Osteocyte (in vitro differentiated cells): ENCODE measurements around the gene IFT172. TPM values are rescaled to one million over a fixed set of nuclear protein-coding genes. Genes with fewer than 3 reads are reported as not detected.

Experiments
- DNase-seq: peaks from one replicate; pipeline ENCODE4 v3.0.0; 2021; ENCODE audit warnings: mixed read lengths; ENCODE audit not compliant: unreplicated experiment; ENCODE audit errors: extremely low spot score
- H3K27ac Mint-ChIP-seq: one replicate; pipeline ENCODE4 v1.8.0; 2021; ENCODE audit warnings: mild to moderate bottlenecking, mixed read lengths; ENCODE audit not compliant: unreplicated experiment
- H3K27me3 Mint-ChIP-seq: one replicate; pipeline ENCODE4 v1.8.0; 2021; ENCODE audit warnings: mixed read lengths; ENCODE audit not compliant: unreplicated experiment
- H3K36me3 Mint-ChIP-seq: one replicate; pipeline ENCODE4 v1.8.0; 2021; ENCODE audit warnings: mixed read lengths; ENCODE audit not compliant: unreplicated experiment
- H3K4me1 Mint-ChIP-seq: one replicate; pipeline ENCODE4 v1.8.0; 2021; ENCODE audit warnings: mixed read lengths; ENCODE audit not compliant: unreplicated experiment
- H3K4me3 Mint-ChIP-seq: one replicate; pipeline ENCODE4 v1.8.0; 2021; ENCODE audit warnings: mild to moderate bottlenecking, moderate library complexity, mixed read lengths; ENCODE audit not compliant: unreplicated experiment
- H3K9me3 Mint-ChIP-seq: one replicate; pipeline ENCODE4 v1.8.0; 2021; ENCODE audit warnings: mixed read lengths; ENCODE audit not compliant: unreplicated experiment
- total RNA-seq: library from RNA; stranded (reverse); gene quantifications from 2 replicates; pipeline ENCODE4 v1.2.1, GENCODE V29; 2021
- TF ChIP-seq, protein P1 (sequence below): fragments of 200-600 bp; sonication (generic); IDR thresholded peaks from 2 replicates; pipeline ENCODE4 v1.5.0; 2021; ENCODE audit warnings: antibody characterized with exemption, mild to moderate bottlenecking, moderate library complexity

Gene IFT172
- total RNA-seq, 1 donor from 2014 or later = 42.5 TPM

DNA sequence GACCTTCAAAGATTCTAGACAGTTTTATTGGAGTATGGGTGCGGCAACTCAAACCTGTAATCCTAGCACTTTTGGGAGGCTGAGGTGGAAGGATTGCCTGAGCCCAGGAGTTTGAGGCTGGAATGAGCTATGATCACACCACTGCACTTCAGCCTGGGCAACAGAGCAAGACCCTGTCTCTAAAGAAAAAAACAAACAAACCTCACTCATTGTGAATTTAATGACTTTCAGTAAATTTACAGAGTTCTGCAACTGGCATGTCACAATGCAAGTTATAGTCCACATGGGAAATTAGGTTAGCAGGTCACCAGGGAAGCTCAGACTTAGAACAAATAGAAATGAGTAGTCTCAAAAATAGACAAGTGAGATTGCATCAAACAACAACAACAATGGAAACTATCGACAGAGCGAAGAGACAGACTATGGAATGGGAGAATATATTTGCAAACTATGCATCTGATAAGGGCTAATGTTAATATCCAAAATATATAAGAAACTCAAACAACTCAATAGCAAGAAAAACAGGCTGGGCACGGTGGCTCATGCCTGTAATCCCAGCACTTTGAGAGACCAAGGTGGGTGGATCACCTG lies 67.8 kb downstream of the IFT172 start:
- Mint-ChIP-seq H3K4me3 (no peak overlapping the region), H3K4me1 (no peaks in the 10 kb centered on the region), H3K27me3 (peaks cover 2% of the 10 kb centered on the region), H3K36me3 (no peaks in the 10 kb centered on the region), H3K27ac (no peak overlapping the region), H3K9me3 (no peaks in the 10 kb centered on the region)
- no peak for DNase-seq
- TF ChIP-seq, protein P1, sequence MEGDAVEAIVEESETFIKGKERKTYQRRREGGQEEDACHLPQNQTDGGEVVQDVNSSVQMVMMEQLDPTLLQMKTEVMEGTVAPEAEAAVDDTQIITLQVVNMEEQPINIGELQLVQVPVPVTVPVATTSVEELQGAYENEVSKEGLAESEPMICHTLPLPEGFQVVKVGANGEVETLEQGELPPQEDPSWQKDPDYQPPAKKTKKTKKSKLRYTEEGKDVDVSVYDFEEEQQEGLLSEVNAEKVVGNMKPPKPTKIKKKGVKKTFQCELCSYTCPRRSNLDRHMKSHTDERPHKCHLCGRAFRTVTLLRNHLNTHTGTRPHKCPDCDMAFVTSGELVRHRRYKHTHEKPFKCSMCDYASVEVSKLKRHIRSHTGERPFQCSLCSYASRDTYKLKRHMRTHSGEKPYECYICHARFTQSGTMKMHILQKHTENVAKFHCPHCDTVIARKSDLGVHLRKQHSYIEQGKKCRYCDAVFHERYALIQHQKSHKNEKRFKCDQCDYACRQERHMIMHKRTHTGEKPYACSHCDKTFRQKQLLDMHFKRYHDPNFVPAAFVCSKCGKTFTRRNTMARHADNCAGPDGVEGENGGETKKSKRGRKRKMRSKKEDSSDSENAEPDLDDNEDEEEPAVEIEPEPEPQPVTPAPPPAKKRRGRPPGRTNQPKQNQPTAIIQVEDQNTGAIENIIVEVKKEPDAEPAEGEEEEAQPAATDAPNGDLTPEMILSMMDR = no peak

DNA sequence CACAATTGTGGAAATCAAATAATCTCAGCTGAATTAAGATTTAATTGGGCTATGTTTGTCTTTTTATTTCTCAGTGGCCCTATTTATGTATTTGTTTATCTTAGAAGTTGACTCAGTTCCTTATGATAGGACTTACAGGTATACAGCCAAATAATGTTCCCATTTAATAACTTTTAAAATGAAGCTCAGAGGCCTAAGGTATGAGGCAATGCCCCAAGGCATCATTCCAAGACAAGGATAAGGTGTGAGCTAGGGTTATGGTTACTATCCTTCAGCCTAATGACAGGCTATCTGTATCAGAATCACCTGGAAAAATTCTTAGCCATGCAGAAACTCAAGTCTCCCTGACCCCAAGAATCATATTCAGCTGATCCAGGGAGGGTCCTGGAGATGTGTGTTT lies 68.5 kb downstream of the IFT172 start:
- no peaks in the 10 kb centered on the region for H3K9me3 Mint-ChIP-seq
- H3K4me1 Mint-ChIP-seq = no peaks in the 10 kb centered on the region
- H3K36me3 Mint-ChIP-seq = no peaks in the 10 kb centered on the region
- H3K27ac Mint-ChIP-seq = no peak overlapping the region
- H3K27me3 Mint-ChIP-seq = peaks cover 2% of the 10 kb centered on the region
- H3K4me3 Mint-ChIP-seq = no peak overlapping the region
- TF ChIP-seq, protein P1 = no peak
- DNase-seq = no peak

DNA sequence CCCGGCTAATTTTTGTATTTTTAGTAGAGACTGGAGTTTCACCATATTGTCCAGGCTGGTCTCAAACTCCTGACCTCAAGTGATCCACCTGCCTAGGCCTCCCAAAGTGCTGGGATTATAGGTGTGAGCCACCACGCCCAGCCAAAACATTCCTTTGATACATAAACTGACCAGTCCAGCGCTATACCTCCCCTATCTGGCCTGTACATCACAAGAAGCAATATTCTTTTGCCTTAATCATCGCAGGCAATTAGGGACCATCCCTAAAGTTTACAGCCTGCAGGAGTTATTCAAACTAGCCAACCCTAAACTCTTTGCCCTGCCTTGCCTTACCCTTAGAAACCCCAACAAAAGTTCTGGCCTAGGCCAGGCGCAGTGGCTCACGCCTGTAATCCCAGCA lies 73.4 kb downstream of the IFT172 start:
- no peaks in the 10 kb centered on the region for H3K4me1 Mint-ChIP-seq
- H3K27me3 Mint-ChIP-seq = no peaks in the 10 kb centered on the region
- H3K27ac Mint-ChIP-seq = no peak overlapping the region
- TF ChIP-seq, protein P1 = no peak
- no peak overlapping the region for H3K4me3 Mint-ChIP-seq
- H3K9me3 Mint-ChIP-seq = no peaks in the 10 kb centered on the region
- H3K36me3 Mint-ChIP-seq = no peaks in the 10 kb centered on the region
- no peak for DNase-seq

DNA sequence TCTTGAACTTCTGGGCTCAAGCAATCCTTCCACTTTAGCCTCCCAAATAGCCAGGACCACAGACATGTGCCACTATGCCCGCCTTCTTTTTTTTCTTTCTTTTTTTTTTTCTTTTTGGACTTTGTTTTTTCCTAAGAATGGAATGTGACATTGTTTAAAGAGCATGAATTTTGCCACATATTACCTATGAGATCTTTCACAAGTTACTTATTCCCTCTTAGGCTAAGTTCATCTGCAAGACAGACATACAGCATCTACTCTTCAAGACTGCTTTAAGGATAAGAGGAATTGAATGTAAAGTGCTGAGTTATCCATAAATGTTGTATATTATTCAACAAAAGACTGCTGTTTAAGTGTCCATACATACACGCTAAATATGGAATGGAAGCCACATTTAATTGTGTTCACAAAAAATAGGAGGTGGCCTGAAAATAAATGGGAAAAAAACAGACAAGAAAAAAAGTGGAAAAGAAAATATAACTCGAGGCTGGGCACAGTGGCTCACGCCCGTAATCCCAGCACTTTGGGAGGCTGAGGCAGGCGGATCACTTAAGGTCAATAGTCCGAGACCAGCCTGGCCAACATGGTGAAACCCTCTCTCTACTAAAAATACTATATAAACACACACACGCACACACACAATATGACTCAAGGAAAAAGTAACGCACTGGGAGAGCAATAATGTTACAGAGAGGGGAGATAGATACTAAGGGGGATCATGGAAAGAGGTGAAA lies 77.0 kb downstream of the IFT172 start:
- DNase-seq = no peak
- Mint-ChIP-seq H3K27me3 (no peaks in the 10 kb centered on the region), H3K36me3 (no peaks in the 10 kb centered on the region), H3K4me3 (no peak overlapping the region), H3K27ac (no peak overlapping the region), H3K9me3 (no peaks in the 10 kb centered on the region), H3K4me1 (peaks cover 18% of the 10 kb centered on the region)
- TF ChIP-seq, protein P1 = no peak

DNA sequence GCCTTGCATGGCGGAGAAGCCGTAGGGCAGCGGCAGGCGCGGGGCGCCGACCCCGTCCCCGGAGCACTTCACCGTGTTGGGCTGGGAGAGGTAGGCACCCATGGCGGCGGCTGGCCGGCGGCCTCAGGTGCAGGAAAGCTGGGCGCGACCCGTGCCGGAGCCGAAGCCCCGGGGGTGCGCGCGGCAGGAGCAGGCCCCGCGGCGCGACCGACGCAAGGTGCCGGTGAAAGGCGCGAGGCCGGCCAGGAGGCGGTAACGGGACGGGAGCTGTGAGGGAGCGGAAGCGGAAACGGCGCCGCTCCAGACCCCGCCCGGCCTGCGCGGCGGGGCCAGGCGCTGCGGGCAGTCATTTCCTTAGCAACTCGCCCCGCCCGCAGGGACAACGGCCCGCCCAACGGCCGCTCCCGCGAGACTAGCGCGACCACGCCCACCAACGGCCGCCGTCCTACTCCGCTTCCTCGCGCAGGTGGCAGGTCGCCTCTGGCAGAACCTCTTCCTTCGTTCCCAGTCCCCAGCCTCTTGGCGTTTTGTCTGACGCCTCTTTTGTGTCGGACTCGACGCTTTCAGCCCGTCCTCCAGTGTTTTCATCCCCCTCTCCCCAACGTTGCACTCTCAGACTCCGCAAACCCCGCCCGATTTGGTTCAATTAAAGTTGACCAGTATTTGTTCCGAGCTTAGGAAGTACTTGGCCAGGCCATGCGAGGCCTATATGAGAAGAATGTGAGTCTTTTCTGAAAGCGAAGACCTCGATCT lies 80.0 kb downstream of the IFT172 start, which contains the start of gene PPM1G:
TSS of gene PPM1G (minus strand) at position 271 of the 753 bp plus-strand sequence. CDS start at position 102, 169 bp downstream.
- peak within 1 kb of the TSS; percentile 89 for H3K4me3 Mint-ChIP-seq
- H3K27ac Mint-ChIP-seq = peak within 1 kb of the TSS; percentile 92
- peak; percentile 98 for DNase-seq
- TF ChIP-seq, protein P1 = no peak
- peaks cover 29% of the 10 kb centered on the region for H3K4me1 Mint-ChIP-seq
- peaks cover 4% of the 10 kb centered on the region for H3K36me3 Mint-ChIP-seq
- H3K9me3 Mint-ChIP-seq = no peaks in the 10 kb centered on the region
- no peaks in the 10 kb centered on the region for H3K27me3 Mint-ChIP-seq
